ENCODE measurements around the gene SLC9A9. TPM values are rescaled to one million over a fixed set of nuclear protein-coding genes. Genes with fewer than 3 reads are reported as not detected.

SLC9A9 gene
- total RNA-seq, 2 donors from 2014 or later = 23.6 to 31.0 TPM

DNA sequence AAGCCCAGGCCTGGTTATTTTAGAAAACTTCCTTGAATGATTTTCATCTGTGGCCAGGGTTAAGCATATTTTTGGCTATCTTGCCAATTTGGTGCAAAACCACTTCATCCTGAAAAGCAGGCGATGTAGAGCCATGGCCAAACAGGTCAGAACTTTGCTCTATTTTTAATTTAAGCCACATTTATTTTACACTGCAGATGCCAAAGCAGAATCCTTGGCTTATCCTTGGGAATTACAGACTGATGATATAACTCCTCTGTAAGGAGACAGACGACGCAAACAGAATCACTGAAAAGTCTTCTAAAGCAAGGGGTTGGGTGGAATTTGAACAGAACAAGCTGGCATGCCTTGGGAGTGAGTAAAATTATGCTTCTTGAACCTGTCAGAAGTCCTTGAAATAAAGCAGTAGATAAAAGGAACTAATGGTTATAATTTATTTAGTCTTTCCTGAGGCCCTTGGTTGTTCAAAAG lies 606.8 kb downstream of the SLC9A9 start:
- no peak for DNase-seq (ENCODE audit: low spot score)
- Histone ChIP-seq H3K36me3 (no peaks in the 10 kb centered on the region), H3K4me1 (replicated peaks) (no peaks in the 10 kb centered on the region), H3K4me3 (no peak overlapping the region), H3K9me3 (no peaks in the 10 kb centered on the region), H3K27me3 (replicated peaks; ENCODE audit: insufficient read depth) (no peaks in the 10 kb centered on the region), H3K27ac (no peak overlapping the region)
- intact Hi-C loops (cut with DNase I) = no loop called here
- TF ChIP-seq, protein P1, sequence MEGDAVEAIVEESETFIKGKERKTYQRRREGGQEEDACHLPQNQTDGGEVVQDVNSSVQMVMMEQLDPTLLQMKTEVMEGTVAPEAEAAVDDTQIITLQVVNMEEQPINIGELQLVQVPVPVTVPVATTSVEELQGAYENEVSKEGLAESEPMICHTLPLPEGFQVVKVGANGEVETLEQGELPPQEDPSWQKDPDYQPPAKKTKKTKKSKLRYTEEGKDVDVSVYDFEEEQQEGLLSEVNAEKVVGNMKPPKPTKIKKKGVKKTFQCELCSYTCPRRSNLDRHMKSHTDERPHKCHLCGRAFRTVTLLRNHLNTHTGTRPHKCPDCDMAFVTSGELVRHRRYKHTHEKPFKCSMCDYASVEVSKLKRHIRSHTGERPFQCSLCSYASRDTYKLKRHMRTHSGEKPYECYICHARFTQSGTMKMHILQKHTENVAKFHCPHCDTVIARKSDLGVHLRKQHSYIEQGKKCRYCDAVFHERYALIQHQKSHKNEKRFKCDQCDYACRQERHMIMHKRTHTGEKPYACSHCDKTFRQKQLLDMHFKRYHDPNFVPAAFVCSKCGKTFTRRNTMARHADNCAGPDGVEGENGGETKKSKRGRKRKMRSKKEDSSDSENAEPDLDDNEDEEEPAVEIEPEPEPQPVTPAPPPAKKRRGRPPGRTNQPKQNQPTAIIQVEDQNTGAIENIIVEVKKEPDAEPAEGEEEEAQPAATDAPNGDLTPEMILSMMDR (IDR thresholded peaks at IDR 0.05) = no peak
- TF ChIP-seq POLR2AphosphoS5 (IDR thresholded peaks at IDR 0.05) (no peak), POLR2A (IDR thresholded peaks at IDR 0.05) (no peak)
- WGBS = 62% methylated on average over 3 of the region's 3 CpGs

DNA sequence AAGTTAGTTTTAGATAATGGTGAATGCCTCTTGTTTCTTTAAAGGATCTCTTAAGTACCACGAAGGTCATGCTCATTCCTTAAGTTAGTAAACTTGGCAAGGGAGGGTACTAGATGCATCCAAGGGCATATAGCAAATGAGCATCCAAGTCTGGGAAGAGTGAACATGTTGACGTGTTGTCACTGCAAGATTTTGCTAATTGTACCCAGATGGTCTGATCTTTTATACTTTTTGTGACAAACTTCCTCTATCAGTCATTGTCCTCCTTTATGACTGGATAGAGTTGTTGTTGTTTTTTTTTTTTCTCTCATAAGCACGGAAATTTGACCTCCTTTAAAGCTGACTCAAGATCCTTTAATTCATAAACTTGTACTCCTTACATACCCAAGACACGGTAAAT lies 607.4 kb downstream of the SLC9A9 start:
- DNase-seq (ENCODE audit: low spot score) = no peak
- no peak overlapping the region for H3K27ac ChIP-seq
- H3K4me3 ChIP-seq = no peak overlapping the region
- WGBS = 68% methylated on average over 4 of the region's 4 CpGs
- no peaks in the 10 kb centered on the region for H3K27me3 ChIP-seq (replicated peaks; ENCODE audit: insufficient read depth)
- intact Hi-C loops (cut with DNase I) = no loop called here
- TF ChIP-seq POLR2AphosphoS5 (IDR thresholded peaks at IDR 0.05) = no peak
- no peak for TF ChIP-seq POLR2A (IDR thresholded peaks at IDR 0.05)
- TF ChIP-seq, protein P1 (IDR thresholded peaks at IDR 0.05) = no peak
- H3K9me3 ChIP-seq = no peaks in the 10 kb centered on the region
- H3K36me3 ChIP-seq = no peaks in the 10 kb centered on the region
- H3K4me1 ChIP-seq (replicated peaks) = no peaks in the 10 kb centered on the region

DNA sequence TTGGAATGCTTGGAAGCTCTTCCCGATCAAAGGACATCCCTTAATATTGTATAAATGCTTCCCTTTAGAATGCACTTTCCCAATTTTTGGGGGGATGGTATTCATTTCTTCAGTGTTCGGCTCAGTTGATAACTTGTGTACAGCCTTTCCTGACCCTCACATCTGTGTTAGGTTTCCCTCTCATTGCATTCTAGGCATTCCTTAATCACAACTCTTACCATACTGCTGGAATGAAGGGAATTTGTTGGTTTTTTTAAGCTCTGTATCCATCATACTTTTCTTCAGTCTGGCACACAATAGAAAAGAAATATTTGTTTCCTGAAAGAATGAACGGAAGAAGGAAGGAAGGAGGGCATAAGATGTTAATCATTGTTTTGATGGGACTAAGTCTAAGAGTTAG lies 609.2 kb downstream of the SLC9A9 start:
- Histone ChIP-seq H3K36me3 (no peaks in the 10 kb centered on the region), H3K4me1 (replicated peaks) (no peaks in the 10 kb centered on the region), H3K9me3 (no peaks in the 10 kb centered on the region), H3K4me3 (no peak overlapping the region), H3K27ac (no peak overlapping the region), H3K27me3 (replicated peaks; ENCODE audit: insufficient read depth) (no peaks in the 10 kb centered on the region)
- intact Hi-C loops (cut with DNase I) = no loop called here
- TF ChIP-seq, protein P1 (IDR thresholded peaks at IDR 0.05) = no peak
- TF ChIP-seq POLR2AphosphoS5 (IDR thresholded peaks at IDR 0.05) (no peak), POLR2A (IDR thresholded peaks at IDR 0.05) (no peak)
- 92% methylated on average over 3 of the region's 3 CpGs for WGBS
- DNase-seq (ENCODE audit: low spot score) = no peak

DNA sequence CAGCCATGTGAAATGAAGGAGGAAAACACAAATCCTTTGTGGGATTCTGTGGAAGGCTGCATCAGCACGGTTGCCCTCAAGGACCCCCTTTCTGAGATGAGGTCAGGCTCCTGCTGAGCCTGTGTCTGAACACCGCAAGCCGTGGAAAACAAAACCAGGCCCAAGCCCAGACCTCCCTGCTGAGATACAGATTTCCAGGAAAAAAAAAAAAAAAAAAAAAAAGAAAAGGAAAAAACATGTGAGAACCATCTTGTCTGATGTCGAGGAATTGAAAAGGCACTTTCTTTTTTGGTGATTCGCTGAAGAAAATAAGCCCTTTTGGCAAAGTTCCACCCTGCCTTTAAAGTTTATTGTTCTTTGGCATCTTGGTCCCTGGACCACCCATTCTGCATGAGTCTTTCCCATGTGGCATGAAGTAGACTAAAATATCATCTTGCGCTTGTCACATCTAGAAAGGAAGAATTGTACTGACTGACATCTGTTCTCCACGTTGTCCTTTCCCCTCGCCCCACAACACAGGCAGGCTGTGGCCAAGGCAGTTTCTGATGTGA lies 611.1 kb downstream of the SLC9A9 start:
- intact Hi-C loops (cut with DNase I) = no loop called here
- Histone ChIP-seq H3K36me3 (no peaks in the 10 kb centered on the region), H3K4me3 (no peak overlapping the region), H3K4me1 (replicated peaks) (no peaks in the 10 kb centered on the region), H3K27ac (no peak overlapping the region), H3K9me3 (no peaks in the 10 kb centered on the region), H3K27me3 (replicated peaks; ENCODE audit: insufficient read depth) (no peaks in the 10 kb centered on the region)
- no peak for DNase-seq (ENCODE audit: low spot score)
- TF ChIP-seq, protein P1 (IDR thresholded peaks at IDR 0.05) = no peak
- no peak for TF ChIP-seq POLR2AphosphoS5 (IDR thresholded peaks at IDR 0.05)
- no peak for TF ChIP-seq POLR2A (IDR thresholded peaks at IDR 0.05)
- WGBS = 58% methylated on average over 8 of the region's 8 CpGs

DNA sequence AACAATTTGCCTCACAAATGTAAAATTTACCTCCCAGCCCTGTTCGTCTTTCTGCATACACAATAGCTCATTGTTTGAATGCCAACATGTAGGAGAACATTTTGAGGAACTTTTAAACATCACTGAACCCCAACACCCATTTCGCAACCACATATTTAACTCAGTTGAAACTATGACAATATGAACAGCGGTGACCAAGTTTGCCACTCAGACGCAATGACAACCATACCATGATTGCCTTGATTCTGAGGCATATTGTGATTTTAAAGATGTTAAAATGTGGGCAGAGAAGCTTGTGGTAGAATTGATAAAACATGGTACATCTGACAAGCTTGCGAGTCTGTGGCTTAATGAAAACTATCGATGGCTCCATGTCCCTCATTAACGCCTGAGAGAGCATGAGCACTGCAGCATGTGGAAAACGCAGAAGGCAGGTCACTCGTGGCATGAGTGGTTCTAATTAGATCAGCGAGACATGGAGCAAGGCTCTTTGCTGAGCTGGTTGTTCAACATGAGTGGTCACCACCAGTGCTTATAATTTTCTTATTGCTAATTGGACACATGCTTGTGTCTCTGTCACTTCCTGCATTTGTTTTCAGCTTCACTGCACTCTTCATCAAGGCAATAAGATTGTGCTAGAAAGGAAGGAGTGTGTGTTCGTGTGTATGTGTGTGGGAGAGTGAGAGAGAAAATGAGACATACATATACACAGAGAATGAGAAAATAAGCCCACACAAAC lies 611.9 kb downstream of the SLC9A9 start:
- H3K36me3 ChIP-seq = no peaks in the 10 kb centered on the region
- no peak for DNase-seq (ENCODE audit: low spot score)
- TF ChIP-seq POLR2A (IDR thresholded peaks at IDR 0.05) (no peak), POLR2AphosphoS5 (IDR thresholded peaks at IDR 0.05) (no peak)
- TF ChIP-seq, protein P1 (IDR thresholded peaks at IDR 0.05) = no peak
- H3K27me3 ChIP-seq (replicated peaks; ENCODE audit: insufficient read depth) = no peaks in the 10 kb centered on the region
- H3K4me1 ChIP-seq (replicated peaks) = no peaks in the 10 kb centered on the region
- H3K9me3 ChIP-seq = no peaks in the 10 kb centered on the region
- H3K27ac ChIP-seq = no peak overlapping the region
- no peak overlapping the region for H3K4me3 ChIP-seq
- WGBS = 92% methylated on average over 11 of the region's 11 CpGs
- intact Hi-C loops (cut with DNase I) = no loop called here

Measured in prostate gland (tissue), 2 donors.